Measurements from ENCODE around the gene CCDC185. TPM values are rescaled to one million over a fixed set of nuclear protein-coding genes. Genes with fewer than 3 reads are reported as not detected.
A peak's percentile ranks its signal among the peaks of the same experiment; 100 is the strongest.

Gene CCDC185
- polyA plus RNA-seq, 1 experiment = not detected

- Histone ChIP-seq H3K4me3 (ENCODE audit: low read depth, low read length) (no peak overlapping the region), H3K27ac (ENCODE audit: low read depth, low read length) (no peak overlapping the region), H3K9me3 (ENCODE audit: control insufficient read depth, insufficient read depth, low read length) (no peaks in the 10 kb centered on the region), H3K27me3 (ENCODE audit: control insufficient read depth, insufficient read depth, low read length) (no peaks in the 10 kb centered on the region)
- POLR2A ChIA-PET = interaction anchor here (0.5 to 1.6 kb wide), 4 partner anchors 9 to 698 kb away, joined by 3 to 7 read pairs (median 4); partner anchors contain the start of genes AIDA and BROX
- peak; percentile 65 for DNase-seq (ENCODE audit: low read depth, low spot score)
- CTCF ChIA-PET = interaction anchor here (0.9 to 2.7 kb wide), 2 partner anchors 277 to 287 kb away, joined by 3 to 13 read pairs; no protein-coding TSS in a partner anchor
- TF ChIP-seq CTCF (IDR thresholded peaks at IDR 0.05; ENCODE audit: low read depth, low read length) = no peak
Observed at GRCh38 chr1:223411309-223411708, 18.1 kb downstream of the CCDC185 start.

- H3K27ac ChIP-seq (ENCODE audit: low read depth, low read length) = no peak overlapping the region
- DNase-seq (ENCODE audit: low read depth, low spot score) = no peak
- no peak for TF ChIP-seq CTCF (IDR thresholded peaks at IDR 0.05; ENCODE audit: low read depth, low read length)
- CTCF ChIA-PET = interaction anchor here (1.3 to 2.7 kb wide), 2 partner anchors 278 to 282 kb away, joined by 3 to 13 read pairs; no protein-coding TSS in a partner anchor
- POLR2A ChIA-PET = interaction anchor here (0.9 to 1.6 kb wide), 3 partner anchors 10 to 699 kb away, joined by 3 to 7 read pairs (median 4); partner anchors contain the start of genes AIDA and BROX
- no peaks in the 10 kb centered on the region for H3K9me3 ChIP-seq (ENCODE audit: control insufficient read depth, insufficient read depth, low read length)
- H3K4me3 ChIP-seq (ENCODE audit: low read depth, low read length) = no peak overlapping the region
- no peaks in the 10 kb centered on the region for H3K27me3 ChIP-seq (ENCODE audit: control insufficient read depth, insufficient read depth, low read length)
Observed at GRCh38 chr1:223411710-223412109, 18.5 kb downstream of the CCDC185 start.

- H3K27ac ChIP-seq (ENCODE audit: low read depth, low read length) = no peak overlapping the region
- TF ChIP-seq CTCF (IDR thresholded peaks at IDR 0.05; ENCODE audit: low read depth, low read length) = no peak
- no peak for DNase-seq (ENCODE audit: low read depth, low spot score)
- POLR2A ChIA-PET = no interaction called here
- H3K9me3 ChIP-seq (ENCODE audit: control insufficient read depth, insufficient read depth, low read length) = no peaks in the 10 kb centered on the region
- CTCF ChIA-PET = no interaction called here
- no peak overlapping the region for H3K4me3 ChIP-seq (ENCODE audit: low read depth, low read length)
- no peaks in the 10 kb centered on the region for H3K27me3 ChIP-seq (ENCODE audit: control insufficient read depth, insufficient read depth, low read length)
Observed at GRCh38 chr1:223413216-223413615, 20.0 kb downstream of the CCDC185 start.

- POLR2A ChIA-PET = no interaction called here
- Histone ChIP-seq H3K27me3 (ENCODE audit: control insufficient read depth, insufficient read depth, low read length) (peaks cover 7% of the 10 kb centered on the region), H3K4me3 (ENCODE audit: low read depth, low read length) (no peak overlapping the region), H3K9me3 (ENCODE audit: control insufficient read depth, insufficient read depth, low read length) (no peaks in the 10 kb centered on the region), H3K27ac (ENCODE audit: low read depth, low read length) (no peak overlapping the region)
- no peak for DNase-seq (ENCODE audit: low read depth, low spot score)
- no peak for TF ChIP-seq CTCF (IDR thresholded peaks at IDR 0.05; ENCODE audit: low read depth, low read length)
- CTCF ChIA-PET = no interaction called here
Observed at GRCh38 chr1:223417444-223417843, 24.2 kb downstream of the CCDC185 start.

- TF ChIP-seq CTCF (IDR thresholded peaks at IDR 0.05; ENCODE audit: low read depth, low read length) = no peak
- CTCF ChIA-PET = no interaction called here
- no peaks in the 10 kb centered on the region for H3K9me3 ChIP-seq (ENCODE audit: control insufficient read depth, insufficient read depth, low read length)
Observed at GRCh38 chr1:223417903-223418663, 24.9 kb downstream of the CCDC185 start.

More at GRCh38 chr1:223417903-223418663, 24.9 kb downstream of the CCDC185 start:
- POLR2A ChIA-PET = no interaction called here
- peaks cover 7% of the 10 kb centered on the region for H3K27me3 ChIP-seq (ENCODE audit: control insufficient read depth, insufficient read depth, low read length)
- no peak overlapping the region for H3K4me3 ChIP-seq (ENCODE audit: low read depth, low read length)
- H3K27ac ChIP-seq (ENCODE audit: low read depth, low read length) = no peak overlapping the region
- no peak for DNase-seq (ENCODE audit: low read depth, low spot score)

All from AG04450 (cell line).